GM12878 (cell line): ENCODE measurements around the gene HES7. TPM values are rescaled to one million over a fixed set of nuclear protein-coding genes. Genes with fewer than 3 reads are reported as not detected.

Source experiments
- ATAC-seq: fragments of 200-7000 bp; cut with Tn5 transposase; 3 replicates; pipeline ENCODE4 v1.9.1; 2020; ENCODE audit warnings: mild to moderate bottlenecking, moderate library complexity
- BruUV-seq: library from RNA; stranded (reverse); fragments of 400-500 nt; replicated peaks from 2 replicates; lab custom pipeline; 2021; lab: Mats Ljungman, UMichigan
- CTCF ChIA-PET: fragments of 300-600 bp; sonication (Branson Sonifier 250); formaldehyde crosslinking; extraction: SDS; loops from one replicate; lab custom pipeline; 2021; ENCODE audit warnings: inconsistent platforms; lab: Yijun Ruan, JAX
- POLR2A ChIA-PET: fragments of 350-600 bp; formaldehyde crosslinking; extraction: SDS; loops from one replicate; lab custom pipeline; 2021; ENCODE audit warnings: inconsistent platforms; lab: Charles Lee
- RAD21 ChIA-PET: fragments of 300-600 bp; sonication (Branson Sonifier 250); formaldehyde crosslinking; loops from one replicate; lab custom pipeline; 2023; ENCODE audit warnings: antibody characterized with exemption; ENCODE audit not compliant: unreplicated experiment; lab: Charles Lee
- SMC1A ChIA-PET: fragments of 300-600 bp; sonication (Branson Sonifier 250); formaldehyde crosslinking; loops from one replicate; lab custom pipeline; 2023; ENCODE audit not compliant: unreplicated experiment, uncharacterized antibody; lab: Charles Lee
- DNase-seq: peaks from one replicate; pipeline ENCODE4 v3.0.0-alpha.2; 2011; ENCODE audit warnings: low read depth, low spot score
- FAIRE-seq: peaks from 3 replicates; lab custom pipeline; 2011; peaks lifted over from hg19 to GRCh38; lab: Jason Lieb, UNC
- H2AFZ ChIP-seq: 2 replicates; pipeline ENCODE4 v1.6.0; 2011; ENCODE audit warnings: low read depth, low read length, control low read depth; ENCODE audit not compliant: control insufficient read depth
- H3K27ac ChIP-seq: 2 replicates; pipeline ENCODE4 v1.5.1; 2011; ENCODE audit warnings: control low read depth; ENCODE audit not compliant: control insufficient read depth, insufficient read depth
- H3K27me3 ChIP-seq, 2 experiments: replicated peaks in 1 of 2; 2 replicates each; pipeline versions ENCODE4 v1.6.0 to v1.6.1; 2011; ENCODE audit warnings: low read length in 1 of 2; ENCODE audit not compliant: control insufficient read depth in 2 of 2, insufficient read depth in 2 of 2
- H3K36me3 ChIP-seq, 2 experiments: 2 replicates each; pipeline ENCODE4 v1.5.1; 2011; ENCODE audit warnings: low read length in 1 of 2; ENCODE audit not compliant: control insufficient read depth in 2 of 2, insufficient read depth in 2 of 2
- H3K4me1 ChIP-seq: 2 replicates; pipeline ENCODE4 v1.6.1; 2011; ENCODE audit warnings: mild to moderate bottlenecking, low read length, moderate library complexity, mixed read lengths; ENCODE audit not compliant: control insufficient read depth, insufficient read depth
- H3K4me2 ChIP-seq: 2 replicates; pipeline ENCODE4 v1.6.0; 2011; ENCODE audit warnings: control low read depth; ENCODE audit not compliant: control insufficient read depth, insufficient read depth
- H3K4me3 ChIP-seq: fragments of 200-600 bp; sonication (generic); 2 replicates; pipeline ENCODE4 v1.5.1; 2016
- H3K79me2 ChIP-seq: 2 replicates; pipeline ENCODE4 v1.6.0; 2011; ENCODE audit warnings: low read length; ENCODE audit not compliant: control insufficient read depth, insufficient read depth
- H3K9ac ChIP-seq: 2 replicates; pipeline ENCODE4 v1.8.0; 2011; ENCODE audit warnings: low read length, control low read depth, mixed read lengths; ENCODE audit not compliant: control insufficient read depth, insufficient read depth
- H3K9me3 ChIP-seq: replicated peaks from 3 replicates; pipeline ENCODE4 v1.5.1; 2011; ENCODE audit warnings: mild to moderate bottlenecking, low read length; ENCODE audit not compliant: control insufficient read depth, insufficient read depth
- H4K20me1 ChIP-seq: 2 replicates; pipeline ENCODE4 v1.6.0; 2011; ENCODE audit not compliant: control insufficient read depth, insufficient read depth
- BACH1 ChIP-seq: fragments of 450-650 bp; IDR thresholded peaks from 2 replicates; pipeline ENCODE4 v1.6.1; 2017; ENCODE audit warnings: mild to moderate bottlenecking, borderline replicate concordance
- CHD1 ChIP-seq: IDR thresholded peaks from 2 replicates; pipeline ENCODE4 v1.6.1; 2012; ENCODE audit warnings: low read depth, low read length, improper control_type of control experiment
- ELK1 ChIP-seq: IDR thresholded peaks from 2 replicates; pipeline ENCODE4 v1.6.1; 2012; ENCODE audit warnings: low read depth, low read length, improper control_type of control experiment
- HCFC1 ChIP-seq: fragments of 150-350 bp; IDR thresholded peaks from 2 replicates; pipeline ENCODE4 v1.6.1; 2014; ENCODE audit warnings: low read length
- MTA2 ChIP-seq: fragments of 450-650 bp; IDR thresholded peaks from 2 replicates; pipeline ENCODE4 v1.6.1; 2016; ENCODE audit warnings: low read depth, mild to moderate bottlenecking, moderate library complexity
- RELA ChIP-seq: fragments of 450-650 bp; IDR thresholded peaks from 2 replicates; pipeline ENCODE4 v1.8.0; 2014; ENCODE audit warnings: borderline replicate concordance; ENCODE audit not compliant: partially characterized antibody
- SREBF2 ChIP-seq: IDR thresholded peaks from 2 replicates; pipeline ENCODE4 v1.6.1; 2012; ENCODE audit warnings: mild to moderate bottlenecking, low read length
- STAT1 ChIP-seq: fragments of 450-650 bp; conservative IDR thresholded peaks from 2 replicates; pipeline ENCODE4 v1.6.1; 2014; ENCODE audit warnings: antibody characterized with exemption, mild to moderate bottlenecking
- TBL1XR1 ChIP-seq: IDR thresholded peaks from 2 replicates; pipeline ENCODE4 v1.6.1; 2012; ENCODE audit warnings: low read depth, low read length, improper control_type of control experiment
- ZNF384 ChIP-seq: IDR thresholded peaks from 2 replicates; pipeline ENCODE4 v1.6.1; 2012; ENCODE audit warnings: low read depth, mild to moderate bottlenecking, low read length, improper control_type of control experiment, borderline replicate concordance
- ZZZ3 ChIP-seq: IDR thresholded peaks from 2 replicates; pipeline ENCODE4 v1.6.1; 2011; ENCODE audit warnings: low read depth; ENCODE audit not compliant: control insufficient read depth, insufficient read length
- WGBS: methylation state at CpG from one replicate; pipeline ENCODE4 v1.1.6; 2016; ENCODE audit warnings: low lambda C conversion rate; ENCODE audit not compliant: insufficient replicate concordance, insufficient coverage; ENCODE audit errors: missing lambda C conversion rate; 5-methylcytosine and 5-hydroxymethylcytosine counted together
- in situ Hi-C: fragments of 300-500 bp; cut with MboI; formaldehyde crosslinking; loops from 9 replicates; pipeline ENCODE4 v1.14.3; 2018; ENCODE audit warnings: mixed read lengths
- intact Hi-C: fragments of 100-400 bp; cut with micrococcal nuclease; formaldehyde crosslinking; loops from one replicate; pipeline ENCODE4 v1.14.2; 2022; ENCODE audit not compliant: unreplicated experiment
- polyA plus RNA-seq, 11 experiments: library from polyadenylated mRNA; depleted of rRNA in 4 of 11; unstranded in 6 of 11; stranded (reverse) in 5 of 11; fragments of >200 nt; fragmentation: Nextera tagmentation in 4 of 11; fragmentation: Illumina TruSeq in 1 of 11; extraction: Ambion mirVana in 4 of 11; extraction: Trizol in 1 of 11; gene quantifications; 1 replicate in 1 of 11; 2 replicates in 10 of 11; pipeline versions ENCODE4 v1.2.1 to v1.2.3, GENCODE V29; 2011 to 2016; ENCODE audit warnings: inconsistent platforms in 2 of 11, missing spikeins in 2 of 11, low read depth in 1 of 11
- total RNA-seq, 4 experiments: library from RNA; depleted of rRNA in 3 of 4; stranded (reverse); fragments of >200 nt in 3 of 4; fragmentation: Illumina TruSeq in 1 of 4; extraction: Trizol in 1 of 4; gene quantifications; 2 replicates each; pipeline versions ENCODE4 v1.2.1 to v1.2.3, GENCODE V29; 2013 to 2021

The HES7 gene
- total and polyA plus RNA-seq, 10 of the 15 experiments (the other 5 are each of a cell fraction or from before 2014, with no cell fraction given), result 0.07 to 1.3 (median 0.63) TPM; not detected in 4

GRCh38 chr17:8072341-8072728 lies 51.6 kb downstream of the HES7 start:
- ChIA-PET POLR2A (no interaction called here), CTCF (interaction anchor here (1.2 to 9.4 kb wide), 4 partner anchors 11 to 45 kb away, joined by 3 to 116 read pairs (median 64); partner anchors contain the start of gene ALOXE3), RAD21 (no interaction called here), SMC1A (no interaction called here)
- Histone ChIP-seq H3K4me3 (no peak overlapping the region), H3K79me2 (no peaks in the 10 kb centered on the region), H3K9ac (no peak overlapping the region), H4K20me1 (no peaks in the 10 kb centered on the region), H3K27me3 (peaks cover 8 to 20% of the 10 kb centered on the region in 2 experiments), H3K27ac (no peak overlapping the region), H3K4me2 (no peak overlapping the region), H2AFZ (no peak overlapping the region), H3K36me3 (no peaks in the 10 kb centered on the region), H3K9me3 (no peaks in the 10 kb centered on the region), H3K4me1 (no peaks in the 10 kb centered on the region)
- ATAC-seq (no peak), DNase-seq (no peak), FAIRE-seq (no peak)
- in situ Hi-C loops, result loop anchor here (10.0 kb wide), 1 partner anchor 672 kb away; the partner anchor contains the start of gene CCDC42
- no peak for TF ChIP-seq STAT1
- TF ChIP-seq ZZZ3, result no peak
- no peak for TF ChIP-seq ELK1
- no peak for TF ChIP-seq CHD1
- TF ChIP-seq TBL1XR1, result no peak
- TF ChIP-seq RELA, result no peak
- no peak for TF ChIP-seq MTA2
- TF ChIP-seq ZNF384, result no peak
- TF ChIP-seq SREBF2, result no peak
- TF ChIP-seq HCFC1, result no peak
- no peak for TF ChIP-seq BACH1
- intact Hi-C loops, result loop anchor here (10.0 kb wide), 1 partner anchor 672 kb away; the partner anchor contains the start of gene CCDC42
- WGBS, result 46% methylated on average over 28 of the region's 28 CpGs
- no TSS peak for BruUV-seq
